ENCODE data around the gene CCL18. TPM values are rescaled to one million over a fixed set of nuclear protein-coding genes. Genes with fewer than 3 reads are reported as not detected.

The CCL18 gene
- polyA plus RNA-seq, 1 donor from 2014 or later = not detected

DNA sequence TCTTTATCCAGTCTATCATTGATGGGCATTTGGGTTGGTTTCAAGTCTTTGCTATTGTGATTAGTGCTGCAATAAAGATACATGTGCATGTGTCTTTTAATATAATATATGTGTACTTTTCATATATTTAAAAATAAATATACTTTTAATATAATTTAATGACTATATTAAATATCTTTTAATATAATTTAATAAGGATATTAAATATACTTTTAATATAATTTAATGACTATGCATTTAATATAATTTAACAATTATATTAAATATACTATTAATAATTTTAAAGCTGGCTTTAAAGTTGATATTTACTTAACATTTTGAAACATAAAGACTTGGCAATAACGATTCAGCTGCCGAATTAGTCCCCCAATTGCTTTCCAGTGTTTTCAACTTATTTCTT is 47.5 kb upstream of the CCL18 start:
- Histone ChIP-seq H3K9ac (ENCODE audit: low read length) (no peak overlapping the region), H3K4me2 (ENCODE audit: low read length) (no peak overlapping the region), H3K36me3 (ENCODE audit: insufficient read depth, low read length) (no peaks in the 10 kb centered on the region), H4K20me1 (ENCODE audit: insufficient read depth) (no peaks in the 10 kb centered on the region), H3K27me3 (ENCODE audit: insufficient read depth, low read depth, low read length) (no peaks in the 10 kb centered on the region), H3F3A (ENCODE audit: insufficient read depth, low read length, poor library complexity, severe bottlenecking) (no peaks in the 10 kb centered on the region), H2AFZ (ENCODE audit: low read depth, low read length) (no peak overlapping the region), H3K4me3 (ENCODE audit: low read length) (no peak overlapping the region), H3K27ac (ENCODE audit: low read length) (no peak overlapping the region), H3K79me2 (replicated peaks; ENCODE audit: insufficient read depth, low read length) (no peaks in the 10 kb centered on the region), H3K9me2 (ENCODE audit: insufficient read depth, low read length) (no peaks in the 10 kb centered on the region), H3K9me3 (ENCODE audit: low read length) (no peaks in the 10 kb centered on the region)
- TF ChIP-seq, protein P1, sequence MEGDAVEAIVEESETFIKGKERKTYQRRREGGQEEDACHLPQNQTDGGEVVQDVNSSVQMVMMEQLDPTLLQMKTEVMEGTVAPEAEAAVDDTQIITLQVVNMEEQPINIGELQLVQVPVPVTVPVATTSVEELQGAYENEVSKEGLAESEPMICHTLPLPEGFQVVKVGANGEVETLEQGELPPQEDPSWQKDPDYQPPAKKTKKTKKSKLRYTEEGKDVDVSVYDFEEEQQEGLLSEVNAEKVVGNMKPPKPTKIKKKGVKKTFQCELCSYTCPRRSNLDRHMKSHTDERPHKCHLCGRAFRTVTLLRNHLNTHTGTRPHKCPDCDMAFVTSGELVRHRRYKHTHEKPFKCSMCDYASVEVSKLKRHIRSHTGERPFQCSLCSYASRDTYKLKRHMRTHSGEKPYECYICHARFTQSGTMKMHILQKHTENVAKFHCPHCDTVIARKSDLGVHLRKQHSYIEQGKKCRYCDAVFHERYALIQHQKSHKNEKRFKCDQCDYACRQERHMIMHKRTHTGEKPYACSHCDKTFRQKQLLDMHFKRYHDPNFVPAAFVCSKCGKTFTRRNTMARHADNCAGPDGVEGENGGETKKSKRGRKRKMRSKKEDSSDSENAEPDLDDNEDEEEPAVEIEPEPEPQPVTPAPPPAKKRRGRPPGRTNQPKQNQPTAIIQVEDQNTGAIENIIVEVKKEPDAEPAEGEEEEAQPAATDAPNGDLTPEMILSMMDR (IDR thresholded peaks at IDR 0.05; ENCODE audit: poor library complexity, severe bottlenecking) = no peak
- no peak for TF ChIP-seq EP300 (conservative IDR thresholded peaks at IDR 0.05; ENCODE audit: poor library complexity, severe bottlenecking)
- no peak for TF ChIP-seq TAF1 (IDR thresholded peaks at IDR 0.05; ENCODE audit: low read depth)
- TF ChIP-seq POLR2AphosphoS5 (IDR thresholded peaks at IDR 0.05) = no peak
- no peak for TF ChIP-seq EZH2 (IDR thresholded peaks at IDR 0.05; ENCODE audit: borderline replicate concordance, insufficient read depth, low read length, poor library complexity, severe bottlenecking)
- TF ChIP-seq RAD21 (conservative IDR thresholded peaks at IDR 0.05) = no peak
- TF ChIP-seq MXI1 (conservative IDR thresholded peaks at IDR 0.05; ENCODE audit: poor library complexity, severe bottlenecking) = no peak
- TF ChIP-seq, protein P2, sequence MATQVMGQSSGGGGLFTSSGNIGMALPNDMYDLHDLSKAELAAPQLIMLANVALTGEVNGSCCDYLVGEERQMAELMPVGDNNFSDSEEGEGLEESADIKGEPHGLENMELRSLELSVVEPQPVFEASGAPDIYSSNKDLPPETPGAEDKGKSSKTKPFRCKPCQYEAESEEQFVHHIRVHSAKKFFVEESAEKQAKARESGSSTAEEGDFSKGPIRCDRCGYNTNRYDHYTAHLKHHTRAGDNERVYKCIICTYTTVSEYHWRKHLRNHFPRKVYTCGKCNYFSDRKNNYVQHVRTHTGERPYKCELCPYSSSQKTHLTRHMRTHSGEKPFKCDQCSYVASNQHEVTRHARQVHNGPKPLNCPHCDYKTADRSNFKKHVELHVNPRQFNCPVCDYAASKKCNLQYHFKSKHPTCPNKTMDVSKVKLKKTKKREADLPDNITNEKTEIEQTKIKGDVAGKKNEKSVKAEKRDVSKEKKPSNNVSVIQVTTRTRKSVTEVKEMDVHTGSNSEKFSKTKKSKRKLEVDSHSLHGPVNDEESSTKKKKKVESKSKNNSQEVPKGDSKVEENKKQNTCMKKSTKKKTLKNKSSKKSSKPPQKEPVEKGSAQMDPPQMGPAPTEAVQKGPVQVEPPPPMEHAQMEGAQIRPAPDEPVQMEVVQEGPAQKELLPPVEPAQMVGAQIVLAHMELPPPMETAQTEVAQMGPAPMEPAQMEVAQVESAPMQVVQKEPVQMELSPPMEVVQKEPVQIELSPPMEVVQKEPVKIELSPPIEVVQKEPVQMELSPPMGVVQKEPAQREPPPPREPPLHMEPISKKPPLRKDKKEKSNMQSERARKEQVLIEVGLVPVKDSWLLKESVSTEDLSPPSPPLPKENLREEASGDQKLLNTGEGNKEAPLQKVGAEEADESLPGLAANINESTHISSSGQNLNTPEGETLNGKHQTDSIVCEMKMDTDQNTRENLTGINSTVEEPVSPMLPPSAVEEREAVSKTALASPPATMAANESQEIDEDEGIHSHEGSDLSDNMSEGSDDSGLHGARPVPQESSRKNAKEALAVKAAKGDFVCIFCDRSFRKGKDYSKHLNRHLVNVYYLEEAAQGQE (IDR thresholded peaks at IDR 0.05; ENCODE audit: borderline replicate concordance) = no peak
- TF ChIP-seq SMC3 (conservative IDR thresholded peaks at IDR 0.05; ENCODE audit: poor library complexity) = no peak

DNA sequence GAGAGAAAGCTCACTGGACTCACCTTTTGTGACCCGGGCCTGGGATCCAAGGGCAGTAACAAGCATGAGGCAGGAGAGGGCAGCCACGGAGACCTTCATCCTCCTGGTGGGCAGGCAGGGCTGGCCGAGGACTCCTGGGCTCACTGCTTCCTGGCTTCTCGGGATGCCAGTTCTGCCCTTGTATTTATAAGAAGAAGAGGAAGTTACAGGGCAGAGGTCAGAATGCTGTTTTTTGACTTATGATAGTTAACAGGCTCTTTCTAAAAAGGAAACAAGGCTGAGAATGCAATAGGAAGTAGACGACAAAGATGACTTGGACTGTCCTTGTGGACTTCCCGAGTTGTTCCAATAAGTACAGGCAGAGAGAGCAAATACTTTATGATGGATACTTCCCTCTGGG is 46.3 kb upstream of the CCL18 start, which contains the start of gene CCL23:
CCL23 (minus strand) TSS at position 174 of the 400 bp plus-strand sequence; CDS start at position 99, 75 bp downstream.
- Histone ChIP-seq H3K79me2 (replicated peaks; ENCODE audit: insufficient read depth, low read length) (no peaks in the 10 kb centered on the region), H3K36me3 (ENCODE audit: insufficient read depth, low read length) (no peaks in the 10 kb centered on the region), H3K27me3 (ENCODE audit: insufficient read depth, low read depth, low read length) (no peaks in the 10 kb centered on the region), H3K4me3 (ENCODE audit: low read length) (no peak within 1 kb of the TSS), H3K9me3 (ENCODE audit: low read length) (no peaks in the 10 kb centered on the region), H3K4me2 (ENCODE audit: low read length) (no peak within 1 kb of the TSS), H3K27ac (ENCODE audit: low read length) (no peak within 1 kb of the TSS), H3K9ac (ENCODE audit: low read length) (no peak within 1 kb of the TSS), H3F3A (ENCODE audit: insufficient read depth, low read length, poor library complexity, severe bottlenecking) (no peaks in the 10 kb centered on the region), H2AFZ (ENCODE audit: low read depth, low read length) (no peak within 1 kb of the TSS), H3K9me2 (ENCODE audit: insufficient read depth, low read length) (no peaks in the 10 kb centered on the region), H4K20me1 (ENCODE audit: insufficient read depth) (no peaks in the 10 kb centered on the region)
- no peak for TF ChIP-seq POLR2AphosphoS5 (IDR thresholded peaks at IDR 0.05)
- TF ChIP-seq, protein P2 (IDR thresholded peaks at IDR 0.05; ENCODE audit: borderline replicate concordance) = no peak
- TF ChIP-seq, protein P1 (IDR thresholded peaks at IDR 0.05; ENCODE audit: poor library complexity, severe bottlenecking) = no peak
- no peak for TF ChIP-seq RAD21 (conservative IDR thresholded peaks at IDR 0.05)
- no peak for TF ChIP-seq EP300 (conservative IDR thresholded peaks at IDR 0.05; ENCODE audit: poor library complexity, severe bottlenecking)
- no peak for TF ChIP-seq TAF1 (IDR thresholded peaks at IDR 0.05; ENCODE audit: low read depth)
- no peak for TF ChIP-seq EZH2 (IDR thresholded peaks at IDR 0.05; ENCODE audit: borderline replicate concordance, insufficient read depth, low read length, poor library complexity, severe bottlenecking)
- no peak for TF ChIP-seq SMC3 (conservative IDR thresholded peaks at IDR 0.05; ENCODE audit: poor library complexity)
- no peak for TF ChIP-seq MXI1 (conservative IDR thresholded peaks at IDR 0.05; ENCODE audit: poor library complexity, severe bottlenecking)
